Measurements from ENCODE around the gene MLIP.

Gene MLIP

DNA sequence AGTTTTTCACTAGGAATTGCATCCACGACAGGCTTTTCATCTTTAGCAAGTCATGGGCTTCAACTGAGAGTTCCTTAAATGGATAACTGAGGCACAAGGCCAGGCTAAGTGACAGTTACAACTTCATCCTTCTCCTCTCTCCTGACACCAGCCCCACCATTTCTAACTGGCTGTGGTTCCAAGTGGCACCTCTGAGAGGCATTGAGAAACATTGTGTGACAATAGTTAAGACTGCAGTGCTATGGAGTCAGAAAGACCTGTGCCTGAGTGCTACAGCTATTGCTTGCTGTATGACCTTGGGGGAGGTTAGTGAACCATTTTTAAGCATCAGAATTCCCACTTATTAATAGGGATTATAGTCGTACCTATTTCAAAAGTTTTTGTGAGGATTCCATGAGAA, 26.2 kb upstream of the MLIP start:
- H3K27ac ChIP-seq (replicated peaks): no peak overlapping the region

DNA sequence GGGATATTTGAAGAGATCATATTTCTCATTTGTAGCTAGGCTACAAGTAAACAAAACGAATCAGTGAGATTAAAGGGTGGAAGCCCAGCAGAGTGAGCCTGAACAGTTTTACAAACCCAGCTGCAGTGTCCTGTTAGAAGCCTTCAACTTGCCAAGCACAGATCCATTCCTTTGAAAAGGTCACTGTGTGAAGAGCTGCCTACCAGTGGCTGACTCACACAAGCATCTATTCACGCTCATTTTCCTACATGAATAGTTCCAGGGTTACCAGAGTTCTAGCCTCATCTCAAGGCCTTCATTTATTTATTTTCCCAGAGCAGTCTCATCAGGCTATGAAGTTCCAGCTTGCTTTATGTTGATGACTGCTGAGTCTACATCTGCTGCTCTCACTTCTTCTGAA, 25.7 kb upstream of the MLIP start:
- Histone ChIP-seq H3K27ac (replicated peaks) (no peak overlapping the region), H3K27me3 (ENCODE audit: insufficient read depth, poor library complexity, severe bottlenecking) (no peaks in the 10 kb centered on the region), H3K4me3 (replicated peaks; ENCODE audit: insufficient read depth, low read length) (no peak overlapping the region)
- TF ChIP-seq SPI1 (IDR thresholded peaks at IDR 0.05; ENCODE audit: borderline replicate concordance, low read depth) (no peak), GABPA (IDR thresholded peaks at IDR 0.05; ENCODE audit: low read depth) (no peak)
- TF ChIP-seq, protein P1, sequence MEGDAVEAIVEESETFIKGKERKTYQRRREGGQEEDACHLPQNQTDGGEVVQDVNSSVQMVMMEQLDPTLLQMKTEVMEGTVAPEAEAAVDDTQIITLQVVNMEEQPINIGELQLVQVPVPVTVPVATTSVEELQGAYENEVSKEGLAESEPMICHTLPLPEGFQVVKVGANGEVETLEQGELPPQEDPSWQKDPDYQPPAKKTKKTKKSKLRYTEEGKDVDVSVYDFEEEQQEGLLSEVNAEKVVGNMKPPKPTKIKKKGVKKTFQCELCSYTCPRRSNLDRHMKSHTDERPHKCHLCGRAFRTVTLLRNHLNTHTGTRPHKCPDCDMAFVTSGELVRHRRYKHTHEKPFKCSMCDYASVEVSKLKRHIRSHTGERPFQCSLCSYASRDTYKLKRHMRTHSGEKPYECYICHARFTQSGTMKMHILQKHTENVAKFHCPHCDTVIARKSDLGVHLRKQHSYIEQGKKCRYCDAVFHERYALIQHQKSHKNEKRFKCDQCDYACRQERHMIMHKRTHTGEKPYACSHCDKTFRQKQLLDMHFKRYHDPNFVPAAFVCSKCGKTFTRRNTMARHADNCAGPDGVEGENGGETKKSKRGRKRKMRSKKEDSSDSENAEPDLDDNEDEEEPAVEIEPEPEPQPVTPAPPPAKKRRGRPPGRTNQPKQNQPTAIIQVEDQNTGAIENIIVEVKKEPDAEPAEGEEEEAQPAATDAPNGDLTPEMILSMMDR (IDR thresholded peaks at IDR 0.05; ENCODE audit: insufficient read depth, low read length): no peak
- TF ChIP-seq, protein P2, sequence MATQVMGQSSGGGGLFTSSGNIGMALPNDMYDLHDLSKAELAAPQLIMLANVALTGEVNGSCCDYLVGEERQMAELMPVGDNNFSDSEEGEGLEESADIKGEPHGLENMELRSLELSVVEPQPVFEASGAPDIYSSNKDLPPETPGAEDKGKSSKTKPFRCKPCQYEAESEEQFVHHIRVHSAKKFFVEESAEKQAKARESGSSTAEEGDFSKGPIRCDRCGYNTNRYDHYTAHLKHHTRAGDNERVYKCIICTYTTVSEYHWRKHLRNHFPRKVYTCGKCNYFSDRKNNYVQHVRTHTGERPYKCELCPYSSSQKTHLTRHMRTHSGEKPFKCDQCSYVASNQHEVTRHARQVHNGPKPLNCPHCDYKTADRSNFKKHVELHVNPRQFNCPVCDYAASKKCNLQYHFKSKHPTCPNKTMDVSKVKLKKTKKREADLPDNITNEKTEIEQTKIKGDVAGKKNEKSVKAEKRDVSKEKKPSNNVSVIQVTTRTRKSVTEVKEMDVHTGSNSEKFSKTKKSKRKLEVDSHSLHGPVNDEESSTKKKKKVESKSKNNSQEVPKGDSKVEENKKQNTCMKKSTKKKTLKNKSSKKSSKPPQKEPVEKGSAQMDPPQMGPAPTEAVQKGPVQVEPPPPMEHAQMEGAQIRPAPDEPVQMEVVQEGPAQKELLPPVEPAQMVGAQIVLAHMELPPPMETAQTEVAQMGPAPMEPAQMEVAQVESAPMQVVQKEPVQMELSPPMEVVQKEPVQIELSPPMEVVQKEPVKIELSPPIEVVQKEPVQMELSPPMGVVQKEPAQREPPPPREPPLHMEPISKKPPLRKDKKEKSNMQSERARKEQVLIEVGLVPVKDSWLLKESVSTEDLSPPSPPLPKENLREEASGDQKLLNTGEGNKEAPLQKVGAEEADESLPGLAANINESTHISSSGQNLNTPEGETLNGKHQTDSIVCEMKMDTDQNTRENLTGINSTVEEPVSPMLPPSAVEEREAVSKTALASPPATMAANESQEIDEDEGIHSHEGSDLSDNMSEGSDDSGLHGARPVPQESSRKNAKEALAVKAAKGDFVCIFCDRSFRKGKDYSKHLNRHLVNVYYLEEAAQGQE (IDR thresholded peaks at IDR 0.05; ENCODE audit: insufficient replicate concordance, low read depth): no peak
- no peak for DNase-seq (ENCODE audit: low read depth in 1 of 2, low spot score in 1 of 2)

More for the DNA sequence above, 26.2 kb upstream of the MLIP start:
- Histone ChIP-seq H3K27me3 (ENCODE audit: insufficient read depth, poor library complexity, severe bottlenecking) (no peaks in the 10 kb centered on the region), H3K4me3 (replicated peaks; ENCODE audit: insufficient read depth, low read length) (no peak overlapping the region)
- TF ChIP-seq, protein P1 (IDR thresholded peaks at IDR 0.05; ENCODE audit: insufficient read depth, low read length): no peak
- TF ChIP-seq POLR2AphosphoS5 (IDR thresholded peaks at IDR 0.05; ENCODE audit: low read depth): no peak
- TF ChIP-seq SPI1 (IDR thresholded peaks at IDR 0.05; ENCODE audit: borderline replicate concordance, low read depth): no peak
- TF ChIP-seq, protein P2 (IDR thresholded peaks at IDR 0.05; ENCODE audit: insufficient replicate concordance, low read depth): no peak
- no peak for TF ChIP-seq GABPA (IDR thresholded peaks at IDR 0.05; ENCODE audit: low read depth)
- no peak for DNase-seq (ENCODE audit: low read depth in 1 of 2, low spot score in 1 of 2)

DNA sequence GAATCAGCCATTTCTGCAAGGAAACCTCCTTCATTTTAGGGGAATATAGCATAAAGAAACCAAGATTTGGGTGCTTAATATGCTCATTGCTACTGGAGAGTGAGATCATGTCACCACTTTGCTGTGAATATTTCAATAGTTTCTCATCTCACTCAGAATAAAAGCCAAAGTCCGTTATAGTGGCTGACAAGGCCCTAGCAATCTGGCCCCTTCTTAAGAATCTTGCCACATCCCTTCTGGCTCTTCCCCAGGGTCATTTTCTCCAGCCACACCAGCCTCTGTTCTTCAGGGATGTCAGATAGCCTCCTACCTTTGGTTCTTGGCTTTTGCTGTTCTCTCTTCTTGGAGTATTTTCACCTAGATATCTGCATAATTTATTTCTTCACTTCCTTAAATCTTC, 24.8 kb upstream of the MLIP start:
- DNase-seq (ENCODE audit: low read depth in 1 of 2, low spot score in 1 of 2): no peak
- Histone ChIP-seq H3K27ac (replicated peaks) (no peak overlapping the region), H3K27me3 (ENCODE audit: insufficient read depth, poor library complexity, severe bottlenecking) (no peaks in the 10 kb centered on the region), H3K4me3 (replicated peaks; ENCODE audit: insufficient read depth, low read length) (no peak overlapping the region)
- TF ChIP-seq, protein P2 (IDR thresholded peaks at IDR 0.05; ENCODE audit: insufficient replicate concordance, low read depth): no peak
- TF ChIP-seq, protein P1 (IDR thresholded peaks at IDR 0.05; ENCODE audit: insufficient read depth, low read length): no peak
- no peak for TF ChIP-seq SPI1 (IDR thresholded peaks at IDR 0.05; ENCODE audit: borderline replicate concordance, low read depth)
- TF ChIP-seq GABPA (IDR thresholded peaks at IDR 0.05; ENCODE audit: low read depth): no peak
- no peak for TF ChIP-seq POLR2AphosphoS5 (IDR thresholded peaks at IDR 0.05; ENCODE audit: low read depth)
